Stimulated activated CD4-positive, alpha-beta T cell treated with anti-CD3 and anti-CD28 coated beads, Interleukin-2, amount 100 ng/mL, for 24 hours (primary cell): ENCODE results near the gene WAPL.
"Not testable (repeated sequence)": the region's sequence is repeated elsewhere in the genome, so short reads cannot be mapped to it uniquely, and the experiment has no call there.

Experiments used
- DNase-seq, 2 donors: peaks; one replicate each; pipeline ENCODE4 v3.0.0-alpha.2; 2020

The WAPL gene

GRCh38 chr10:86409183-86409582, 112.4 kb downstream of the WAPL start:
- DNase-seq: no peak

DNA sequence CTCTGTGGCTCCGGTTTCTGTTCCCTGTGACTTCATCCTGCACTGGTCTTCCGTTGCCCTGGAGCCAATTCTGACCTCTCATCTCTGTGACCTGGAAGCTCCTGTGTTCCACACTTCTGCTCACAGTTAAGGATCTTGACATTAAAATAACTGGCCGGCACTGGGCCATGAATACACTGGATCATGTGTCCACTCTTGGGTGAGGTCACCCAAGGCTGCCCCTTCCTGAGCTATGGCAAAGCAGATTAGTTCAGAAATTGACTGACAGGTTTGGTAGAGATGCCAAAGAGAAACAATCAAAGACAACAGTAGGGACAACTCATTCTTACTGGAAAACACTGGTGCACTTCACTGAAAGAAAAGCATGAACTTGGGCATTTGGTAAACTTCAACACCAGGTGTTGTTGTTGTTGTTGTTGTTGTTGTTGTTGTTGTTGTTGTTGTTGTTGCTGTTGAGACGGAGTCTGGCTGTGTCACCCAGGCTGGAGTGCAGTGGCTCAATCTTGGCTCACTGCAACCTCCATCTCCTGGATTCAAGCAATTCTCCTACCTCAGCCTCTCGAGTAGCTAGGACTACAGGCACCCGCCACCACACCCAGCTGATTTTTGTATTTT, 118.3 kb downstream of the WAPL start:
- no peak for DNase-seq

DNA sequence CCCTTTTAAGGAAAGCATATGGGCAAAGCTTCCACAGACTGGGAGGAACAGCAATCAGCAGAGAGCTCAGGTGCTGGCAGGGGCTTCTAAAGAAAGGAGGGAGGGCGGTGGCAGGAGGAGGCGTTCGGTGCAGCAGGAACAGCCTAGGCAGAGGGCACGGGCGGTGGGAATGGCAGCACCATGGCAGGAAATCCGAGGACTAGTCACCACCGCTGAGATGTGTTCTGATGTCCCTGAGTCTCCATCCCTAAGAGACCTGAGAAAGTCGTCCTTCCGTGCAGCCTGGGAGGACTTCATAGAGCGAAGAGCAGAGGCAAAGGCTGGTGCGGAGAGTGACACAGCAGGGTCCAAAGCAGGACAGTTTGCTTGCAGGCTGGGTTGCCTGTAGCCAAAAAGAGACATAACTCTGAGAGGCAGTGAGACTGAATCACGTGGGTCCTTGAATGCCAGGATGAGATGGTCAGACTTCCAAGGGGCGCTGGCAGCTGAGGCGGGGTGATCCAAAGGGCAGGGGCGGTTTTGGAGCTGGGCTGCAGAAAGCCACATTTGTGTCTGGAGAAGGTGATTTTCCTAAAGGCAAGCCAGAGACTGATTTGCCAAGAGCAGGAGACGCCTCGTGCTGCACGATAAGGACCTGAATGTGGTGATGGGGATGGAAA, 119.2 kb downstream of the WAPL start:
- DNase-seq: no peak

GRCh38 chr10:86401588-86402282, 119.9 kb downstream of the WAPL start:
- peak in 1 of 2 donors; percentile 30 for DNase-seq

DNA sequence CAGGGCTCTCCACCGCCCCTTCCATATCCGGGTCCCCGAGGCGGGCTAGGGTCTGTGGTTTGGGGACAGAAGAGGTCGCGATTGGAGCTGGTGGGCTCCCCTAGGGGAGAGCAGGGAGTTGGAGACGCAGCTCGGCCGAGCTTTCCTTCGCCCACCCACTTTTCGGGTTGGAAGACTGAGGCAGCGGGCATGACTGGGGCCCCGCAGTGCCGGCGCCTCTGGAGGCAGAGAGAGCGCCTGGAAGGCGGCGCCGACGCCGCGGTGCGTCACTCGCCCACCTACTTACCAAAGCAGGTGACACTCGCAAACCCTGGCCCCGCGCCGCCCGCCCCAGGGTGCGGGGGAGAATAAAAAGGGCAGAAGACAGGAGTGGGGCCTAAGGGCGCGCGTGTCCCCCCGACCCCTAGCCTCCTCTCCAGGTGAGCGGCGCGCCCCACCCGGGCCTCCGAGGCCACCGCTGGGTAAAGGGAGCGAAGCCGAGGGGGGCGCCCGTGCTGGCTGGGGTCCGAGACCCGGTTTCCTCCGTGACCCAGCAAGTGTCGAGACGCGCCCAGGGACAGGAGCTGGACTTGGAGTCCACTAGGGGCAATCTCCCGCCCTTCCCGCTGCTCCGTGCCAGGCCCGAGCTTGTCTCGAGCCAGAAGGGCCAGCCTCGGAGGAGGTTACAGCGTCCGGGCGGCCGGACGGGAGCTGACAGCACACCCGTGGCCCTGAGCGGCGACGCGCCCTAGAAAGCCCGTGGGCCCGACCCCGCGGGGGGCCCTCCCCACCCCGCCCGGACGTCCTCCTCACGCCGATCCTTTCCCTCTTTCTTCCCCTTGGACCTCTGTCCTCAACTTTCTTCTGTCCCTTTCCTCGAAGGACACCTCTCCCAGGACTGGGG, 120.6 kb downstream of the WAPL start:
- peak; percentile 78 for DNase-seq

DNA sequence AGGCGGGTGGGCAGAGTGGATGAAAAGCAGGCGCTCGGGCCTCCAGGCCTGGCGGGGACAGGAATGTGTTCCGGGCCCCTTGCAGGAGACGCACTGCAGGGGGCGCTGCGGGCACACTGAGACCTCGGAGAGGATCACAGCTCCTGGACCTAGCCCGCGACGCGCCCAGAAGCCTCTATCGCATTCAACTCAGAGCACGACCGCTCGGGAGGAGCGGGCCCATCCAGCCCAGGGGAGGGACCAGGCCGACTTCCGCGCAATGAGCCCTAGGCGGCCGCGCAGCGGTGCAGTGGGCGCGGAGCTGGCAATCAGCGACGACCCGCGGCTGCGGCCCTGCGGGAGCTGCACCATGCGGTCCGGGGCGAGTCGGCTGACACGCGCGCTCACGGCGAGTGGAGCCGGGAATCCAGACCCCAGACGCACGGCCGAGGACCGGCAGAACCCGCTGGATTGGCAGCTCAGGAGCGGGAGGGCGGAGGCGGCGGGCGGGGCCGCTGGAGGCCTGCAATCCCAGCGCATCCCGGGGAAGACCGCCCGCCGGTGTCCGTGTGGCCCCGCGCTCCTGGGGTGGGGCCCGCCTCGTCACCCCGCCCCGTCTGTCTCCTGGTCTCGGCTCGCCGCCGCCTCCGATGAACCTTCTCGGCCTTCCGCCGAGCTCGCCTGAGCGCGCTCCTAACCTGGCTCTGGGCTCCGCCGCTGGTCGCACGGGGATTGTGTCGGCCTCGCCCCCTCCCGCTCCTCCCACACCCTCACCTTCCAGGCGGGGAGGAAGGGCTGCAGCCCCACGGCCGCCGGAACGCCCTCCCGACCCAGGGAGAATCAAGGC, 121.5 kb downstream of the WAPL start:
- peak; percentile 97 to 98 for DNase-seq

GRCh38 chr10:86399514-86399878, 122.1 kb downstream of the WAPL start:
- no peak for DNase-seq

DNA sequence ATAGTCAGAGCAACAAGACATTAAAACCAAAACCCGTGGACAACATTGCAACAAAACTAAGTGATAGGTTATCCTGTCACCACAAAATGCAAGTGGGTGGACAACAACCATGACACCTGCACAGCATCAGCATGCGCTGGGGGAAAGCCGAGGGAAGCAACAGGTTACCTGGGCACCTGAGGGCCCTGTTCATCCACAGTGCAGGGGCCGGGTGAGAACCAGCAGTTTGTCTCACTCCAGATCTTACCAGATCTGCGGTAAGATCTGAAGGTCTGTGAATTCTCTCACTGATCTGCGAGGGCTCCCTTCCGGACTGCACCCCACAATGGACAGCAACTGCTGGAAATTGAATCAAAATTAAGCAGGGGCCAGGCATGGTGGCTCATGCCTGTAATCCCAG, 124.5 kb downstream of the WAPL start:
- DNase-seq: no peak

- no peak for DNase-seq
These were observed 127.6 kb downstream of the WAPL start for GRCh38 chr10:86393862-86394455.

GRCh38 chr10:86393362-86393761, 128.2 kb downstream of the WAPL start:
- DNase-seq: no peak

DNA sequence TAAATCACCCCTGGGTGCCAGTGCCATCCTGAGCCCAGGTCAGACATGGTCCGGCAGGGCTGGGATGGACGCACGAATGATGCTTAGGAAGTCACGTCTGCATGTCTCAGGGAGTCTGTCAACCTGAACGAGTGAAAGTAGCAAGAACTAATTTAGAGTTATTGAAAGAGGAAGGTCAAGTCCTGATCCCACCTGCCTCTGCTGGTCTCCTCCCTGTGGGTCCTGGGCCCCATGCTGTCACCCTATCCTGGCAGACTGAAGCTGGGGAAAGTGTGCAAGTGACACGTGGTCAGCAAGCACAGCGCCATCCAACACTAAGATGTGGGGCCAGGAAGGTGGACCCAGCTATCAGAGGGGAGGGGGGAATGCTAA, 128.9 kb downstream of the WAPL start:
- no peak for DNase-seq

GRCh38 chr10:86391986-86392722, 129.4 kb downstream of the WAPL start:
- no peak for DNase-seq

DNA sequence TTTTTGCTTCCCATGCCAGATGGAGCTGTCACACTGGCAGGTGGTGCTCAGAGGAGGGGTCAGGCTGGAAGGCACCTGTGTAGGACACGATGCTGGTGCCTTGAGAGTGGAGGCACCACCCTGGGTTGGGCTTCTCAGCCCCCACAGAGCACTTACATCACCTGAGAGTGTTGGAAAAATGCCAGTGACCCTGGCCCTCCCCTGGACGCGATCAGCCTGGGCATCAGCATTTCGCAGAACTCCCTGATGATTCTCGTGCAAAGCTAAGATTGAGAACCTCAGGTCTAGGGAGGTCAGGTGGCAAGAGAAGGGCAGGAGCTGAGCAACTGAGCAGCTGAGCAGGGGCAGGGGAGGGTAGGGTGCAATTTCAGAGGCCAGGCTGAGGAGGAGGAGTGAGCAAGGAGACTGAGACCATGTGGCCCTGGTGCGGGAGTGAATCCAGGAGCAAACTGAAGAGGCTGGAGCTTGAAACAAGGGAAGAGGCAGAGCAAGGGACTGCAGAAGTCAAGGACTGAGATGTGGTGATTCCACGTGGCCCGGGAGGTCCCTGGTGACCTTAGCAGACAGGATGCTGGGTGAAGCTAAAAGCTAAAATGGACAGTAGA, 130.3 kb downstream of the WAPL start:
- DNase-seq: no peak

DNA sequence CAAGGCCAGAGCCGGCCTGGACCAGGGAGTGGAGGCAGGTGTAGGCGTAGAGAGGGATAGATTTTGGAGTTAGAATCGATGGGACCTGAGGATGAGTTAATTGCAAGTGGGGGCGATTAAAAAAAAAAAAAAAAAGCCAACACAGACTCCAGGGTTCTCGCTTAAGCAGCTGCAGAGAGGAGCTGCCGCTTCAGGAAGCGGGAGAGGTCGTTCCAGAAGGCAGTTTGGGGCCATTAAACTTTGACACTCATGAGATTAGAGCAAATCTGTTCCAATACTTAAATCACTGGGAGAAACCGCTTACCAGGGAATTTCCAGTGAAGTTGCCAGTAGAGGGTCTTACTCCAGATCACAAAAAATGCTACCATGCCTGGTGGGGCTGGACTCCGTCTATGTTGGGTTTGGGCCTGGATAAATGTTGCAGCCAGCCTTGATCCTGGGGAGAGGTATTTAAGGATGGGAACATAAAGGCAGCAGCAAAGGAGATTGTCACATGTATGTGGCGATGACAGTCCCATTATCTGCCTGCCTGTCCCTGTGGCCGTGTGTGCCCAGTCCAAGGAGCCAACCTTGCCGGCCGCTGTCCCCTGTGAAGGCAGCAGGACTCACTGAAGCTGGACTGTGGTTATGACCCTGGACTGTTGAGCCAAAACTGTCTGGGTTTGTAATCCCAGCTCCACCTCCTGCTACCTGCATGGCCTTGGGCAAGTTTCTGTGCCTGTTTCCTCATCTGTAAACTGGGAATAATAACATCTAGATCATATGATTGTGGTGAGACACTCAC, 131.1 kb downstream of the WAPL start:
- no peak for DNase-seq

GRCh38 chr10:86389441-86390193, 132.0 kb downstream of the WAPL start:
- DNase-seq: peak in 1 of 2 donors; percentile 35

- not testable (repeated sequence) for DNase-seq
These were observed 132.5 kb downstream of the WAPL start for GRCh38 chr10:86389109-86389440.

- DNase-seq: no peak
These were observed 133.4 kb downstream of the WAPL start for GRCh38 chr10:86388119-86388704.

DNA sequence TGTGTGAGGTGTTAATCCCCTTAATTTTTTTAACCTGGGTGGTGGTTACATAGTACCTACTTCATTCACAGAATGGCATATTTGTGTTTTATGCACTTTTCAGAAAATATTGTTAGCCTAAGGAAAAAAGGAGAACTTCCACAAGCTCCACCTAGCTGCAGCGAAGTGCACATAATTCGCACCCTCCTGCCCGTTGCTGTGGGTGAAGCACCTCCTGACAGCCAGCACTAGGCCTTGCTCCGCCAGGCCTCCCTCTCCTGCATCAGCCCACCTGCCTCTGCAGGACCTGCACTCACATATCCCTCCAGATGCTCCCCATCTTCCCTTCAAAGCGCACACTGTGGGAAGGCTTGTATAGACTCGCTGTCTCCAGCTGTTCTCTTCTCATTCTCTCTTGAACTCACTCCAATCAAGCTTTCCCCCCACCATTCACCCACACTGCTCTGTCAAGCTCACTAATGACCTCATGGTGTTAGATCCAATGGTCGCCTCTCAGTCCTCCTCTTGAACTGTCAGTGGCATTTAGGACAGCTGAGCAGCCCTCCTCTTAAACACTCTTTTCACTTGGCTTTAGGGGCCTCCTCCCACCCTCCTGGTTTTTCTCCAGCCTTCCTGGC, 134.3 kb downstream of the WAPL start:
- DNase-seq: no peak

GRCh38 chr10:86385806-86386205, 135.8 kb downstream of the WAPL start:
- no peak for DNase-seq
